ENCODE results near the gene SNAP91.
"Not testable (repeated sequence)": the region's sequence is repeated elsewhere in the genome, so short reads cannot be mapped to it uniquely, and the experiment has no call there.

Gene SNAP91

GRCh38 chr6:83708970-83709747, at the start of gene SNAP91:
TSS of gene SNAP91 (minus strand) at chr6:83709101. CDS start at chr6:83707927, 1,174 bp downstream.
- DNase-seq = peak; percentile 4

DNA sequence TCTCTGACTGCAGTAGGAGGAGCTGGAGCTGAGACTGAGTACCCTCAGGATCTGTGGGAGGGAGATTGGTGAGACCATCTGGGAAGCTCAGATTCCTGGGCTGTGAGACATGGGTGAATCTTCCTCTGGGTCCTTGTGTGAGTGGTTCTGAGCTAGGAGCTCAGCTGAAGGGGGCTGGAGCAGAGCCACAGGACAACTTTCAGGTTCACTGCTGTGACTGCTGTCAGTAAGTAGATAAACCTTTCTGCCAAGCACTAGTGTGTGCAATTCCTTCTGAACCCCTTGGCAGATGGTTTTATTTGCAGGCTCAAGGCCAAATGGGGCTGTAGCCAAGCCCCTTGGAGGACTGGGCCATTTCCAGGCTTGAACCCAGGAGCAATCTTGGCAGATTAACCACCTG, 49.6 kb upstream of the SNAP91 start:
- no peak for DNase-seq

DNA sequence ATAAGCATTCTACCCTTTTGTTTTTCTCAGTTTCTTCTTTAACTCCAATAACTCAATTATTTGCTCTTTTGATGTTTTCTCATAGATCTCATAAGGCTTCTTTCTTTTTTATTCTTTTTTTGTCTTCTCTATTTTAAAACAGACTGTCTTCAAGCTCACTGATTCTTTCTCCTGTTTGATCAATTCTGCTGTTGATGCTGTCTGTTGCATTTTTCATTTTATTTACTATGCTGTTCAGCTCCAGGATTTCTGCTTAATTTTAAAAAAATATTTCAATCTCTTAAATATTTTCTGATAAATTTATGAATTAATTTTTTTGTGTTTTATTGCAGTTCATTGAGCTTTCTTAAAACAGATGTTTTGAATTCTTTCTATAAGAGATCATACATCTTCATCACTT, 48.1 kb upstream of the SNAP91 start:
- no peak for DNase-seq

DNA sequence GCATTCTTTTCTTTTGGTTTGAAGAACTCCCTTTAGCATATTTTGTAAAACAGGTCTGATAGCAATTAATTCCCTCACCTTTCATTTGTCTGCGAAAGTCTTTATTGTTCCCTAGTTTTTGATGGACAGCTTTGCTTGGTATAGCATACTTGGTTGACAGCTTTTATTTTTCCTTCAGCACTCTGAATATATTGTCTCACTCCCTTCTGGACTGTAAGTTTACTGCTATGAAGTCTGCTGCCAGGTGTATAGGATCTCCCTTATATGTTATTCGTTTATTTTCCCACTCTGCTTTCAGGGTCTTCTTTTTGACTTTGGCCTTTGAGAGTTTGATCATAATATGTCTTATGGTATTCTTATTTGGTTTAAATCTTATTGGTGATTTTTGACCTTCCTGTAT, 47.7 kb upstream of the SNAP91 start:
- DNase-seq = no peak

- not testable (repeated sequence) for DNase-seq
These were observed 43.5 kb upstream of the SNAP91 start for GRCh38 chr6:83752375-83752774.

DNA sequence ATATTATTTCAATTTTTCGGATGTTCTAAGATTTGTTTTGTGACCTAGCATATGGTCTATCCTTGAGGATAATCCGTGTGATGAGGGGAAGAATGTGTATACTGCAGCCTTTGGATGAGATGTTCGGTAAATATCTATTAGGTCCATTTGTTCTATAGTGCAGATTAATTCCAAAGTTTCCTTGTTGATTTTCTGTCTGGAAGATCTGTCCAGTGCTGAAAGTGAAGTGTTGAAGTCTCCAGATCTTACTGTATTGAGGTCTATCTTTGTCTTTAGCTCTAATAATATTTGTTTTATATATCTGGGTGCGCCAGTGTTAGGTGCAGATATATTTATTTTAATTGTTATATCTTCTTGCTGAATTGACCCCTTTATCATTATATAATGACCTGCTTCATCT, 32.2 kb upstream of the SNAP91 start:
- no peak for DNase-seq

DNA sequence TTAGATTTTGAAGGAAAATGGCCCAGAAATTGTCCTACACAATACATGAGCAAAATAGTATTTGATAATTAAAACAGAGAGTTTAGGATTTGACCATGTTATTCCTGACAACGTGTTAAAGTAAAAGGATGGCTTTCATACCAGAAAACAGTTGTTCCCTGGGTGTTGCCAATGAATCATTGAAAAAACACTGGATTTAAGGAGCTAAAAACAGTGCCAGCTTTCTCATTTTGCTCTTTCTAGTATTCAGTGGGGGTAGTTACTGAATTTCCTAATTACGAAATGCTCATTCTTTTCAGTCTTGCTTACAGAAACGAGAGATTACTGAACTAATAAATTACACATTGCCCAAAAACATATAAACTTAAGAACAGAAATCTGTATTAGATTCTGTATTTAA, 26.6 kb upstream of the SNAP91 start:
- no peak for DNase-seq

- DNase-seq = no peak
These were observed 21.0 kb upstream of the SNAP91 start for GRCh38 chr6:83729871-83730270.

GRCh38 chr6:83722876-83723275, 14.0 kb upstream of the SNAP91 start:
- no peak for DNase-seq

DNA sequence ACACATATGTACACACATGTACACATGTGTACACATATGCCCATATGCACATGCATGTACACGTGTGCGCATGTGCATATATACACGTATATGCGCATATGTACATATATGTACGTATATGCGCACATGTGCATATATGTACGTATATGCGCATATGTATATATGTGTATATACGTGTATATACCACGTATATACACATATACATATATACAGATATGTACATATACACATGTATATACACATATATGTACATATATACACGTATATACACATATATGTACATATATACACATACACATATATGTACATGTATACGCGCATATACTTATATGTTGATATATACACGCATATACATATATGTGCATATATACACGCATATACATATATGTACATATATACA, 8.9 kb upstream of the SNAP91 start:
- DNase-seq = no peak

DNA sequence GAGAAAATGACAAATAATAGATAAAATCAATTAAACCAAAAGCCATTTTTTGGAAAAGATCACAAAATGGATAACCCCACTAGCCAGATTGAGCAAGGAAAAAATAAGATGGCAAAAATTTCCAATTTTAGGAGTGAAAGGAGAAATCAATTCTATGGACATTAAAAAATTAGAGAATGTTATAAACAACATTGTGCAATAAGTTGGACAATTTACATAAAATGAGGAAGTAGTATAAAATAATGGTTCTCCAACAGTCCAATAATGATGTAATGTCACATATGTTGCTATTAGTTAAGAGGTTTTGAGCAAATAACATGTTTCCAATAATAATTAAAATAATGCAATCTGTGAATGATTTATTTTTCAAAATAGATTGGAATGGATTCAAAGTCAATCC, 3.1 kb upstream of the SNAP91 start:
- DNase-seq = no peak

DNA sequence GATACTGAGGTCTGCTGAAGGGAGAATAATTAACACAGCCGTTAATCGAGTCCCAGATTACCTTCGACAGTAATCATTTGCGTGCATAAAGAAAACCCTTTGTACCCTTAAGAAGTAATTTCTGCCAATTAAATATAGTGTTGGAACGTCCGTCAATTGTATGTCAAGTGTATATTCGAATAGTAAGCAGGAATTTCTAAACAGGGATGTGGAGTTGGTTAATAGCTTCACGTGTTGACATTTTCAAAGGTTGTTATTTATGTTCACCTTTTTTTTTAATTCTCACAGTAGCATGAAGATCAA, 798 bp upstream of the SNAP91 start:
- no peak for DNase-seq

- no peak for DNase-seq
These were observed 343 bp downstream of the SNAP91 start for GRCh38 chr6:83708546-83708969.

DNA sequence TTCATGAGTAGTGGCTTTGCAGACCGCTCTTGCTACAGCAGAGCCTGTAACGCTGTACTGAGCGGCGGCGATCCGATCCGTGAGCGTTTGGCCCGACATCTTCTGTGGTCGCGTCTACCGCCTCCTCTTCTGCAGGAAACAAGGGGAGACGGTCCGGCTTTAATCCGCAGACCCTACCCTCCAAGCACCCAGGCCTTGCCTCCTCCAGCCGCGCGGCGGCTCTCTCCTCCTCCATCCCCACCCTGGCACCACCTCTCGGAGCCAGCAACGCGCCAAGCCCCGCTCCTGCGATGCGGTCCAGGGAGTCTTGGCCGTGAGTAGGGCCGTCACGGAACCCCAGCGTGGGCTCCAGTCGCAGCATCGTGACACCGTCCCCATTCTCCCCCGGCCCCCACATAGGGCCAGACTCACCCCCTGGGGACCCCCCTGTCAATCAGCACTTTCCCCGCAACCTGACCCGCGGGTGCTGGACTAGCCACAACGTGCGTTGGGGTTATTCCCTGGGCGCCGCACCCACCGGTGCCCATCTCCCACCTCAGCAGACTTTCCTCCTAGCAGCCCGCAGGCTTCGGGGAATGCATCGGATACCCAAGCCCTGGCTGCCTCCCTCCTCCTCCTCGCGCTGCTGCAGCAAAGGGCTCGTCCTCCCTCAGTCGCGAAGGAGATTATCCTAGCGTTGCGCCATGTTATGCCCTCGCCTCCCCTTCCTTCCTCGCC, 914 bp downstream of the SNAP91 start:
- no peak for DNase-seq

GRCh38 chr6:83702749-83703148, 6.2 kb downstream of the SNAP91 start:
- DNase-seq = no peak

DNA sequence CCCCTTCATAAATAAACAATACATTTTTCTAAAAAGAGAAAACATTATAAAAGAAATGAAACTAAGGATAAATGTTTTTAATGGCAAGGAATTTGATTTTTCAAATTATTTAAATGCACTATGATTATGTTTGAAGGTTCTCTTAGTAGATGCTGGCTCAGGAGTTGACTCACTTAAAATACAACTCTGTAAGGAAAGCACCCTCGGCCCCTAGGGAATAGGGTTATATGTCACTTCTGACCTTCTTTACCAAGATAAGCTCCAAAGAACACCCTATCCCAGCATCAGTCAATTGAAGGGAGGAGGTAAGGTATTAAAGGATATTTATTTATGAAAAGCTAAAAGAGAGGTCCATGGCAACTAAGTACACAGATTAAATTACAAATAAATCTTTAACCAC, 6.8 kb downstream of the SNAP91 start:
- DNase-seq = no peak

DNA sequence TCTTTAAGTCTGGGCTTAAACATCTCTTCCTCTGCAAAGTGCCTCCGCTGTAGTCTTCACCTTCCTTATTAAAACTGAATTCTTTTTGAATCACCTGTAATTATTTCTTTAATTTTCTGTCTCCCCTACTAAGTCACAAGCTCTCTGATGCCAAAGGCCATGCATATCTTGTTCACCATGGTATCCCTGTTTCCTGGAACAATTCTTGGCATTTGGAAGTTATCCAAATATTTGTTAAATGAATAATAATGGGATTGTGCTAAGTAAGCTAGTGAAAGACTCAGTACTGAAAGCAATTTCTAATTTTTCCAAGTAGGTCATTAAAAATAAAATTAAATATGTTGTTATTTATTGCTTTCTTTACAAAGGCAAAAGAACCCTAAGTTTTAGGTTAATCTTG, 12.2 kb downstream of the SNAP91 start:
- no peak for DNase-seq

- no peak for DNase-seq
These were observed 23.4 kb downstream of the SNAP91 start for GRCh38 chr6:83685481-83685880.

DNA sequence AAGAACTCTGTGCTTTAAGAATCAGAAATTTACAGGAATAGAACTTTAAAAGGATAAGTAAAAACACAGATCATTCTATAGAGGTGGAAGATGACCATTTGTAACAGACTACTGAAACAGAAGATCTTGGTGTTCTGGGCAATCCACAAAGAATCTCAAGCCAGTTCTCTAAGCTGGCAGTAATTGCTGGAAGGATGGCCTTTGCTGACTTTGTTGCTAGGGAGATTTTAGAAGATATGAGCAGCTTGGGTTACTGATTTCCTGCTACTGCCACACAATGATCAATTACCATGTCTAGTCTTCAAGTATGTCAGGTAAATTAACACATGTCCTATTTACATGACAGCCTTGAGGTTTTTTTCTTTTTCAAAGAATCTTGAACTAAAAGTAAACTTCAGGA, 31.1 kb downstream of the SNAP91 start:
- DNase-seq = no peak

GRCh38 chr6:83637953-83638352, 70.9 kb downstream of the SNAP91 start:
- DNase-seq = no peak

DNA sequence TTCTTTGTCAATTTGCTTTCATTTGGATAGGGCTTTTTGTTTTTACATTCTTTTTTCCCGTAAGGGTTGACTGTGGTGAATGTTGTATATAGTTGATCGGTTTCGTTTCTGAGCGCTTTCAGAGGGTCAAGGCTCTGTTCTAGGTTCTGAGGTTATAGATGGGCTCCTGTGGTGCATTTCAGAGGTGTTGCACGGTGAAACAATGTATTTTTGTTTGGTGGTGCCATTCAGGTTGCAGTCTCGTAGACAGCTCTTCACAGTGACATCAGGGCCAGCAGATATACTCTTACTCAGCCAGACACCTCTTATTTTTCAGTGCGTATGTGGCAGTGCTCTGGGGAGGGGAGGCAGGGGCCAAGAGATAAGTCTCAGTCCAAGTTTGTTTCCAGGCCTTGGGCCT, 72.1 kb downstream of the SNAP91 start:
- no peak for DNase-seq

DNA sequence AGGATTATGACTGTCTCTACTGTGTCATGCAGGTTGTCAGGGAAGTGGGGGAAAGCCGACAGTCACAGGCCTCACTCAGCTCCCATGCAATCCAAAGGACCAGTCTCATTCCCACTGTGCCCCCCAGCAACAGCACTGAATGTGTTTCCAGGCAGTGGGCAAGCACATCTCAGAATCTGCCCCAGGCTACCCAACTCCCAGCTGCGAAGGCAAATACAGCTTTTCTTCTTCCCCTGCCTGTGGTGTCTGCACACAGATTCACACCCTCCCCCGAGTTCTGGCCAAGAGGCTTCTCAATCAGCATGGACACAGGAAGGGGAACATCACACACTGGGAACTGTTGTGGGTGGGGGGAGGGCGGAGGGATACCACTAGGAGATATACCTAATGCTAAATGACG, 75.3 kb downstream of the SNAP91 start:
- no peak for DNase-seq

- DNase-seq = no peak
These were observed 75.8 kb downstream of the SNAP91 start for GRCh38 chr6:83633149-83633548.

DNA sequence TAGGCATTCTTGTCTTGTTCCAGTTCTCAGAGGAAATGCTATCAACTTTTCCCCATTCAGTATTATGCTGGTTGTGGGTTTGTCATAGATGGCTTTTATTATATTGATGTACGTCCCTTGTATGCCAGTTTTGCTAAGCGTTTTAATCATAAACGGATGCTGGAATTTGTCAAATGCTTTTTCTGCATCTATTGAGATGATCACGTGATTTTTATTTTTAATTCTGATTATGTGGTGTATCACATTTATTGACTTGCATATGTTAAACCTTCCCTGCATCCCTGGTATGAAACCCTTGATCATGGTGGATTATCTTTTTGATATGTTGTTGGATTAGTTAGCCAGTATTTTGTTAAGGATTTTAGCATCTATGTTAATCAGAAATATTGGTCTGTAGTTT, 79.0 kb downstream of the SNAP91 start:
- DNase-seq = not testable (repeated sequence)

Data from activated CD4-positive, alpha-beta T cell treated with anti-CD3 and anti-CD28 coated beads, Interleukin-2, Interleukin-6, amounts not matched to agents 100 ng/mL and 50 ng/mL, durations not matched to agents 16 hours and 8 hours (primary cell).